Middle frontal gyrus (tissue), 1 donor: ENCODE measurements around the gene PDE1A.

Experiments used
- DNase-seq: peaks from one replicate; pipeline ENCODE4 v3.0.0-alpha.2; 2015; ENCODE audit warnings: low spot score; ENCODE audit errors: extremely low spot score

PDE1A gene

GRCh38 chr2:182359027-182359989, 67.5 kb downstream of the PDE1A start:
- no peak for DNase-seq

GRCh38 chr2:182358601-182359000, 68.2 kb downstream of the PDE1A start:
- DNase-seq: no peak

- no peak for DNase-seq
Observed at GRCh38 chr2:182355815-182356214, 71.0 kb downstream of the PDE1A start.

GRCh38 chr2:182351427-182351826, 75.4 kb downstream of the PDE1A start:
- no peak for DNase-seq

- DNase-seq: no peak
Observed at GRCh38 chr2:182349268-182349667, 77.6 kb downstream of the PDE1A start.

GRCh38 chr2:182345384-182345783, 81.5 kb downstream of the PDE1A start:
- DNase-seq: no peak

GRCh38 chr2:182330451-182331305, 96.2 kb downstream of the PDE1A start:
- no peak for DNase-seq

- no peak for DNase-seq
Observed at GRCh38 chr2:182324665-182325064, 102.2 kb downstream of the PDE1A start.

- DNase-seq: no peak
Observed at GRCh38 chr2:182321096-182321495, 105.7 kb downstream of the PDE1A start.

GRCh38 chr2:182319556-182320505, 107.0 kb downstream of the PDE1A start:
- no peak for DNase-seq

GRCh38 chr2:182318466-182319220, 108.2 kb downstream of the PDE1A start:
- no peak for DNase-seq

GRCh38 chr2:182316950-182317349, 109.9 kb downstream of the PDE1A start:
- no peak for DNase-seq

- no peak for DNase-seq
Observed at GRCh38 chr2:182302972-182303371, 123.9 kb downstream of the PDE1A start.

GRCh38 chr2:182302174-182302573, 124.7 kb downstream of the PDE1A start:
- no peak for DNase-seq

GRCh38 chr2:182301093-182301492, 125.7 kb downstream of the PDE1A start:
- DNase-seq: no peak

GRCh38 chr2:182300608-182301007, 126.2 kb downstream of the PDE1A start:
- DNase-seq: no peak

GRCh38 chr2:182299632-182300031, 127.2 kb downstream of the PDE1A start:
- no peak for DNase-seq

GRCh38 chr2:182298456-182298855, 128.4 kb downstream of the PDE1A start:
- DNase-seq: no peak

- DNase-seq: no peak
Observed at GRCh38 chr2:182291296-182291695, 135.5 kb downstream of the PDE1A start.

GRCh38 chr2:182283512-182283911, 143.3 kb downstream of the PDE1A start:
- no peak for DNase-seq
